Stimulated activated CD8-positive, alpha-beta memory T cell treated with anti-CD3 and anti-CD28 coated beads, Interleukin-7, amount 100 ng/mL, for 48 hours (primary cell): ENCODE results near the gene SLC39A12.
"Not testable (repeated sequence)": the region's sequence is repeated elsewhere in the genome, so short reads cannot be mapped to it uniquely, and the experiment has no call there.

Experiments used
- DNase-seq, 2 donors: peaks; one replicate each; pipeline ENCODE4 v3.0.0-alpha.2; 2020; ENCODE audit warnings: low read depth in 1 of 2; ENCODE audit errors: extremely low read depth in 1 of 2

SLC39A12 gene

GRCh38 chr10:17951868-17952371 lies at the start of gene SLC39A12:
TSS of gene SLC39A12 (plus strand) at chr10:17951918. CDS start at chr10:17953277, 1,359 bp downstream.
- DNase-seq = no peak

GRCh38 chr10:17904564-17904963 lies 47.2 kb upstream of the SLC39A12 start:
- DNase-seq = no peak

GRCh38 chr10:17905491-17905890 lies 46.2 kb upstream of the SLC39A12 start:
- no peak for DNase-seq

- no peak for DNase-seq
These were observed 45.7 kb upstream of the SLC39A12 start for GRCh38 chr10:17906002-17906401.

- no peak for DNase-seq
These were observed 44.1 kb upstream of the SLC39A12 start for GRCh38 chr10:17907641-17908040.

GRCh38 chr10:17910125-17910789 lies 41.5 kb upstream of the SLC39A12 start:
- DNase-seq = no peak

GRCh38 chr10:17912754-17913153 lies 39.0 kb upstream of the SLC39A12 start:
- DNase-seq = no peak

- no peak for DNase-seq
These were observed 38.1 kb upstream of the SLC39A12 start for GRCh38 chr10:17913604-17914003.

- no peak for DNase-seq
These were observed 37.3 kb upstream of the SLC39A12 start for GRCh38 chr10:17914169-17915045.

- DNase-seq = no peak
These were observed 36.5 kb upstream of the SLC39A12 start for GRCh38 chr10:17915181-17915580.

GRCh38 chr10:17918187-17918903 lies 33.4 kb upstream of the SLC39A12 start:
- no peak for DNase-seq

- DNase-seq = no peak
These were observed 30.3 kb upstream of the SLC39A12 start for GRCh38 chr10:17921378-17921777.

- no peak for DNase-seq
These were observed 28.0 kb upstream of the SLC39A12 start for GRCh38 chr10:17923728-17924127.

GRCh38 chr10:17943033-17943745 lies 8.5 kb upstream of the SLC39A12 start:
- DNase-seq = no peak

GRCh38 chr10:17950269-17950668 lies 1.4 kb upstream of the SLC39A12 start:
- DNase-seq = not testable (repeated sequence)

- no peak for DNase-seq
These were observed 992 bp upstream of the SLC39A12 start for GRCh38 chr10:17950726-17951125.

- not testable (repeated sequence) for DNase-seq
These were observed 2.7 kb downstream of the SLC39A12 start for GRCh38 chr10:17954372-17954771.

GRCh38 chr10:17954861-17955260 lies 3.1 kb downstream of the SLC39A12 start:
- no peak for DNase-seq

- no peak for DNase-seq
These were observed 6.3 kb downstream of the SLC39A12 start for GRCh38 chr10:17958049-17958448.

GRCh38 chr10:17959870-17960269 lies 8.2 kb downstream of the SLC39A12 start:
- DNase-seq = no peak
